PFSK-1 (cell line): ENCODE measurements around the gene TPK1.

Experiments
- FOXP2 ChIP-seq: optimal IDR thresholded peaks from 2 replicates; pipeline ENCODE3; 2011; ENCODE audit warnings: borderline replicate concordance, control low read depth, inconsistent platforms; ENCODE audit not compliant: insufficient read depth; ENCODE audit errors: extremely low read length, extremely low read depth
- POLR2AphosphoS5 ChIP-seq: IDR thresholded peaks from 2 replicates; pipeline ENCODE4 v1.6.1; 2012; ENCODE audit warnings: low read depth, mild to moderate bottlenecking, control low read depth, low read length, moderate library complexity
- TAF1 ChIP-seq: IDR thresholded peaks from 2 replicates; pipeline ENCODE4 v1.6.1; 2012; ENCODE audit warnings: low read length, control low read depth, borderline replicate concordance; ENCODE audit not compliant: insufficient read depth

DNA sequence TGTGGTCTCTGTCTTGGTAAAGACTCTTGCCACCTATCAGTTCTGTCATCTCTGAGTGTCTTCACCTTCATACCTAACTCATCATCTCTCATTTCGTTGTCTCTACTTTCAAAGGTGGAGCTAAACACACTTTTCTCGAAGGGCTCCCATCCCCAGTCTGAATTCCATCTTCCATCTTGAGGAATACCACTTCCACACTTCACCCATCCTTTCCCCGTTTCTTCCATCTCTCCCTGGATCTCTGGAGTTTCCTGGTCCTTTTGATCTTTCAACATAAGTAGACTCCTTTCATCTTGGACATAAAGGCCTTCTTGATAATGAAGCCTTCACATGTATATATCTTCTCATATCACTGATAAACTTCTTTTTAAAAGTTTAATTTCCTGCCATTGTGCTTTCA lies 311.6 kb downstream of the TPK1 start:
- no peak for TF ChIP-seq POLR2AphosphoS5
- TF ChIP-seq FOXP2 = no peak
- TF ChIP-seq TAF1 = no peak
